ENCODE measurements around the gene ZBTB8OS.
"Not testable (repeated sequence)": the region's sequence is repeated elsewhere in the genome, so short reads cannot be mapped to it uniquely, and the experiment has no call there.

GRCh38 chr1:32630173-32630572 is 20.2 kb downstream of the ZBTB8OS start:
- not testable (repeated sequence) for TF ChIP-seq CTCF, POLR2A (IDR thresholded peaks at IDR 0.05)

Measured in lower leg skin (tissue), 3 donors.